ENCODE results near the gene ATP5F1B. TPM values are rescaled to one million over a fixed set of nuclear protein-coding genes. Genes with fewer than 3 reads are reported as not detected.

The ATP5F1B gene
- total RNA-seq, 1 experiment from 2014 or later: 1,064 TPM

DNA sequence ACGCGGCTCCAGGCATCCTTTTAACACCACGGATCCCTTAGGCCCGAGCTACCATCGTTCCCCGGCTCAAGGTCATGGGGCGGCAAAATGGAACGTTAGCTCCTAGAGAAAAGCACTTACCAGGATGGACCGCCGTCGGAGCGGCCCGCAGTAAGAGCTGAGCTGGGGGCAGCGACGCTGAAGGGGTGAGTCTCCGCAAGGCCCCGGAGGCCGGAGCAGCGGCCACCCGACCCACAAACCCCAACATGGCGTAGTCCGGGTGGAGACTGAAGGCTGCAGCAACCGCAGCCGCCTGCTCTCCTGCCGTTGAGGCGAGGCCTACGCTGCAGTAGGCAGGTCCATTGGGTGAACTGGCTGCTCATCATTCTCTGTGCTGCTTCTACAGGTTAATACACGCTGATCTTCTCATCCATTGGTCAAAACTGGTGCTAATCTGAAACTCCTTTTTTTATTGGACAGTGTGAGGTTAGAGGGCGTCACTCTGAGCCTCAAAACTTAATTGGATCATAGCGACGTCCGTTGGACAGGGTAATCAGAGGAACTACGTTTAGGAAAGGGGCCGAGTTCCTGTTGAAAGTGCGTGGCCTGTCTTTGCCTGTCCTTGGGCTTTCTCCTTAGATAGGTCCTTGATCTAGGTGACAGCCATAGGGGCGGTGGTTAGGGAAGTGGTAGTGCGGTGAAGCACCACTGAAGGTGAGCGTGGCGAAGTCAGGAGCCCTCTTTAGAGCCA is at the start of gene ATP5F1B (continued):
- TF ChIP-seq, protein P1, sequence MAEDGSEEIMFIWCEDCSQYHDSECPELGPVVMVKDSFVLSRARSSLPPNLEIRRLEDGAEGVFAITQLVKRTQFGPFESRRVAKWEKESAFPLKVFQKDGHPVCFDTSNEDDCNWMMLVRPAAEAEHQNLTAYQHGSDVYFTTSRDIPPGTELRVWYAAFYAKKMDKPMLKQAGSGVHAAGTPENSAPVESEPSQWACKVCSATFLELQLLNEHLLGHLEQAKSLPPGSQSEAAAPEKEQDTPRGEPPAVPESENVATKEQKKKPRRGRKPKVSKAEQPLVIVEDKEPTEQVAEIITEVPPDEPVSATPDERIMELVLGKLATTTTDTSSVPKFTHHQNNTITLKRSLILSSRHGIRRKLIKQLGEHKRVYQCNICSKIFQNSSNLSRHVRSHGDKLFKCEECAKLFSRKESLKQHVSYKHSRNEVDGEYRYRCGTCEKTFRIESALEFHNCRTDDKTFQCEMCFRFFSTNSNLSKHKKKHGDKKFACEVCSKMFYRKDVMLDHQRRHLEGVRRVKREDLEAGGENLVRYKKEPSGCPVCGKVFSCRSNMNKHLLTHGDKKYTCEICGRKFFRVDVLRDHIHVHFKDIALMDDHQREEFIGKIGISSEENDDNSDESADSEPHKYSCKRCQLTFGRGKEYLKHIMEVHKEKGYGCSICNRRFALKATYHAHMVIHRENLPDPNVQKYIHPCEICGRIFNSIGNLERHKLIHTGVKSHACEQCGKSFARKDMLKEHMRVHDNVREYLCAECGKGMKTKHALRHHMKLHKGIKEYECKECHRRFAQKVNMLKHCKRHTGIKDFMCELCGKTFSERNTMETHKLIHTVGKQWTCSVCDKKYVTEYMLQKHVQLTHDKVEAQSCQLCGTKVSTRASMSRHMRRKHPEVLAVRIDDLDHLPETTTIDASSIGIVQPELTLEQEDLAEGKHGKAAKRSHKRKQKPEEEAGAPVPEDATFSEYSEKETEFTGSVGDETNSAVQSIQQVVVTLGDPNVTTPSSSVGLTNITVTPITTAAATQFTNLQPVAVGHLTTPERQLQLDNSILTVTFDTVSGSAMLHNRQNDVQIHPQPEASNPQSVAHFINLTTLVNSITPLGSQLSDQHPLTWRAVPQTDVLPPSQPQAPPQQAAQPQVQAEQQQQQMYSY (CRISPR knock-in tag; IDR thresholded peaks at IDR 0.05): no peak
- TF ChIP-seq ZNF317 (CRISPR knock-in tag; IDR thresholded peaks at IDR 0.05; ENCODE audit: borderline replicate concordance, low read depth) (0 out of 2 replicates have a peak, but pooled peaks have one; percentile 43), ESRRA (CRISPR knock-in tag; IDR thresholded peaks at IDR 0.05; ENCODE audit: borderline replicate concordance) (peak; percentile 95; the same call in 1 of the 2 replicates), OVOL2 (CRISPR knock-in tag; IDR thresholded peaks at IDR 0.05; ENCODE audit: borderline replicate concordance) (0 out of 2 replicates have a peak, but pooled peaks have one; percentile 22)

DNA sequence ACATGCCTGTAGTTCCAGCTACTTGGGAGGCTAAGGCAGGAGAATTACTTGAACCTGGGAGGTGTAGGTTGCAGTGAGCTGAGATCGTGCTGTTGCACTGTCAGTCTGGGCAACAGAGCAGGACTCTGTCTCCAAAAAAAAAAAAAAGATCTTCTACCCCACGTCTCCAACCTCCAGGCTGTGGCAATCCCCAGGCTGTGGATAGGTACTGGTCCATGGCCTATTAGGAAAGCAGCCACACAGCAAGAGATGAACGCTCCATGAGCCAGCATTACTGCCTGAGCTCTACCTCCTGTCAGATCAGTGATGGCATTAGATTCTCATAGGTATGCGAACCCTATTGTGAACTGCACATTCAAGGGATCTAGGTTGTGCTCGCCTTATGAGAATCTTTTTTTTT is 48.4 kb upstream of the ATP5F1B start:
- CTCF ChIA-PET: no interaction called here
- no peak for TF ChIP-seq JUN (CRISPR knock-in tag; IDR thresholded peaks at IDR 0.05)
- TF ChIP-seq, protein P2, sequence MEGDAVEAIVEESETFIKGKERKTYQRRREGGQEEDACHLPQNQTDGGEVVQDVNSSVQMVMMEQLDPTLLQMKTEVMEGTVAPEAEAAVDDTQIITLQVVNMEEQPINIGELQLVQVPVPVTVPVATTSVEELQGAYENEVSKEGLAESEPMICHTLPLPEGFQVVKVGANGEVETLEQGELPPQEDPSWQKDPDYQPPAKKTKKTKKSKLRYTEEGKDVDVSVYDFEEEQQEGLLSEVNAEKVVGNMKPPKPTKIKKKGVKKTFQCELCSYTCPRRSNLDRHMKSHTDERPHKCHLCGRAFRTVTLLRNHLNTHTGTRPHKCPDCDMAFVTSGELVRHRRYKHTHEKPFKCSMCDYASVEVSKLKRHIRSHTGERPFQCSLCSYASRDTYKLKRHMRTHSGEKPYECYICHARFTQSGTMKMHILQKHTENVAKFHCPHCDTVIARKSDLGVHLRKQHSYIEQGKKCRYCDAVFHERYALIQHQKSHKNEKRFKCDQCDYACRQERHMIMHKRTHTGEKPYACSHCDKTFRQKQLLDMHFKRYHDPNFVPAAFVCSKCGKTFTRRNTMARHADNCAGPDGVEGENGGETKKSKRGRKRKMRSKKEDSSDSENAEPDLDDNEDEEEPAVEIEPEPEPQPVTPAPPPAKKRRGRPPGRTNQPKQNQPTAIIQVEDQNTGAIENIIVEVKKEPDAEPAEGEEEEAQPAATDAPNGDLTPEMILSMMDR (IDR thresholded peaks at IDR 0.05): no peak
- TF ChIP-seq NFYB (CRISPR knock-in tag; conservative IDR thresholded peaks at IDR 0.05; ENCODE audit: low read depth): no peak
- no peak for TF ChIP-seq GRHL2 (CRISPR knock-in tag; IDR thresholded peaks at IDR 0.05; ENCODE audit: insufficient replicate concordance, severe bottlenecking)
- TF ChIP-seq ZNF317 (CRISPR knock-in tag; IDR thresholded peaks at IDR 0.05; ENCODE audit: borderline replicate concordance, low read depth): no peak
- TF ChIP-seq, protein P3, sequence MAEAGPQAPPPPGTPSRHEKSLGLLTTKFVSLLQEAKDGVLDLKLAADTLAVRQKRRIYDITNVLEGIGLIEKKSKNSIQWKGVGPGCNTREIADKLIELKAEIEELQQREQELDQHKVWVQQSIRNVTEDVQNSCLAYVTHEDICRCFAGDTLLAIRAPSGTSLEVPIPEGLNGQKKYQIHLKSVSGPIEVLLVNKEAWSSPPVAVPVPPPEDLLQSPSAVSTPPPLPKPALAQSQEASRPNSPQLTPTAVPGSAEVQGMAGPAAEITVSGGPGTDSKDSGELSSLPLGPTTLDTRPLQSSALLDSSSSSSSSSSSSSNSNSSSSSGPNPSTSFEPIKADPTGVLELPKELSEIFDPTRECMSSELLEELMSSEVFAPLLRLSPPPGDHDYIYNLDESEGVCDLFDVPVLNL (CRISPR knock-in tag; IDR thresholded peaks at IDR 0.05; ENCODE audit: borderline replicate concordance, low read depth): no peak
- no peak for TF ChIP-seq CREB1 (CRISPR knock-in tag; IDR thresholded peaks at IDR 0.05)
- TF ChIP-seq, protein P4, sequence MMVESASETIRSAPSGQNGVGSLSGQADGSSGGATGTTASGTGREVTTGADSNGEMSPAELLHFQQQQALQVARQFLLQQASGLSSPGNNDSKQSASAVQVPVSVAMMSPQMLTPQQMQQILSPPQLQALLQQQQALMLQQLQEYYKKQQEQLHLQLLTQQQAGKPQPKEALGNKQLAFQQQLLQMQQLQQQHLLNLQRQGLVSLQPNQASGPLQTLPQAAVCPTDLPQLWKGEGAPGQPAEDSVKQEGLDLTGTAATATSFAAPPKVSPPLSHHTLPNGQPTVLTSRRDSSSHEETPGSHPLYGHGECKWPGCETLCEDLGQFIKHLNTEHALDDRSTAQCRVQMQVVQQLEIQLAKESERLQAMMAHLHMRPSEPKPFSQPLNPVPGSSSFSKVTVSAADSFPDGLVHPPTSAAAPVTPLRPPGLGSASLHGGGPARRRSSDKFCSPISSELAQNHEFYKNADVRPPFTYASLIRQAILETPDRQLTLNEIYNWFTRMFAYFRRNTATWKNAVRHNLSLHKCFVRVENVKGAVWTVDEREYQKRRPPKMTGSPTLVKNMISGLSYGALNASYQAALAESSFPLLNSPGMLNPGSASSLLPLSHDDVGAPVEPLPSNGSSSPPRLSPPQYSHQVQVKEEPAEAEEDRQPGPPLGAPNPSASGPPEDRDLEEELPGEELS (CRISPR knock-in tag; IDR thresholded peaks at IDR 0.05): no peak
- TF ChIP-seq, protein P5, sequence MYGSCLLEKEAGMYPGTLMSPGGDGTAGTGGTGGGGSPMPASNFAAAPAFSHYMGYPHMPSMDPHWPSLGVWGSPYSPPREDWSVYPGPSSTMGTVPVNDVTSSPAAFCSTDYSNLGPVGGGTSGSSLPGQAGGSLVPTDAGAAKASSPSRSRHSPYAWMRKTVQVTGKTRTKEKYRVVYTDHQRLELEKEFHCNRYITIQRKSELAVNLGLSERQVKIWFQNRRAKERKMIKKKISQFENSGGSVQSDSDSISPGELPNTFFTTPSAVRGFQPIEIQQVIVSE (CRISPR knock-in tag; IDR thresholded peaks at IDR 0.05; ENCODE audit: borderline replicate concordance): no peak
- no peak for TF ChIP-seq ZNF416 (CRISPR knock-in tag; IDR thresholded peaks at IDR 0.05)
- no peak for TF ChIP-seq ZNF423 (CRISPR knock-in tag; IDR thresholded peaks at IDR 0.05)
- TF ChIP-seq ZNF232 (CRISPR knock-in tag; IDR thresholded peaks at IDR 0.05): no peak
- no peak for TF ChIP-seq CBFB (CRISPR knock-in tag; IDR thresholded peaks at IDR 0.05; ENCODE audit: low read depth)
- TF ChIP-seq OVOL2 (CRISPR knock-in tag; IDR thresholded peaks at IDR 0.05; ENCODE audit: borderline replicate concordance): no peak
- TF ChIP-seq MYBL2 (CRISPR knock-in tag; IDR thresholded peaks at IDR 0.05): no peak
- no peak for TF ChIP-seq HMGA2 (CRISPR knock-in tag; IDR thresholded peaks at IDR 0.05)
- TF ChIP-seq, protein P6, sequence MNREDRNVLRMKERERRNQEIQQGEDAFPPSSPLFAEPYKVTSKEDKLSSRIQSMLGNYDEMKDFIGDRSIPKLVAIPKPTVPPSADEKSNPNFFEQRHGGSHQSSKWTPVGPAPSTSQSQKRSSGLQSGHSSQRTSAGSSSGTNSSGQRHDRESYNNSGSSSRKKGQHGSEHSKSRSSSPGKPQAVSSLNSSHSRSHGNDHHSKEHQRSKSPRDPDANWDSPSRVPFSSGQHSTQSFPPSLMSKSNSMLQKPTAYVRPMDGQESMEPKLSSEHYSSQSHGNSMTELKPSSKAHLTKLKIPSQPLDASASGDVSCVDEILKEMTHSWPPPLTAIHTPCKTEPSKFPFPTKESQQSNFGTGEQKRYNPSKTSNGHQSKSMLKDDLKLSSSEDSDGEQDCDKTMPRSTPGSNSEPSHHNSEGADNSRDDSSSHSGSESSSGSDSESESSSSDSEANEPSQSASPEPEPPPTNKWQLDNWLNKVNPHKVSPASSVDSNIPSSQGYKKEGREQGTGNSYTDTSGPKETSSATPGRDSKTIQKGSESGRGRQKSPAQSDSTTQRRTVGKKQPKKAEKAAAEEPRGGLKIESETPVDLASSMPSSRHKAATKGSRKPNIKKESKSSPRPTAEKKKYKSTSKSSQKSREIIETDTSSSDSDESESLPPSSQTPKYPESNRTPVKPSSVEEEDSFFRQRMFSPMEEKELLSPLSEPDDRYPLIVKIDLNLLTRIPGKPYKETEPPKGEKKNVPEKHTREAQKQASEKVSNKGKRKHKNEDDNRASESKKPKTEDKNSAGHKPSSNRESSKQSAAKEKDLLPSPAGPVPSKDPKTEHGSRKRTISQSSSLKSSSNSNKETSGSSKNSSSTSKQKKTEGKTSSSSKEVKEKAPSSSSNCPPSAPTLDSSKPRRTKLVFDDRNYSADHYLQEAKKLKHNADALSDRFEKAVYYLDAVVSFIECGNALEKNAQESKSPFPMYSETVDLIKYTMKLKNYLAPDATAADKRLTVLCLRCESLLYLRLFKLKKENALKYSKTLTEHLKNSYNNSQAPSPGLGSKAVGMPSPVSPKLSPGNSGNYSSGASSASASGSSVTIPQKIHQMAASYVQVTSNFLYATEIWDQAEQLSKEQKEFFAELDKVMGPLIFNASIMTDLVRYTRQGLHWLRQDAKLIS (CRISPR knock-in tag; IDR thresholded peaks at IDR 0.05; ENCODE audit: borderline replicate concordance): no peak
- TF ChIP-seq, protein P7, sequence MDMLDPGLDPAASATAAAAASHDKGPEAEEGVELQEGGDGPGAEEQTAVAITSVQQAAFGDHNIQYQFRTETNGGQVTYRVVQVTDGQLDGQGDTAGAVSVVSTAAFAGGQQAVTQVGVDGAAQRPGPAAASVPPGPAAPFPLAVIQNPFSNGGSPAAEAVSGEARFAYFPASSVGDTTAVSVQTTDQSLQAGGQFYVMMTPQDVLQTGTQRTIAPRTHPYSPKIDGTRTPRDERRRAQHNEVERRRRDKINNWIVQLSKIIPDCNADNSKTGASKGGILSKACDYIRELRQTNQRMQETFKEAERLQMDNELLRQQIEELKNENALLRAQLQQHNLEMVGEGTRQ (CRISPR knock-in tag; IDR thresholded peaks at IDR 0.05): no peak
- Mint-ChIP-seq H3K36me3 (no peaks in the 10 kb centered on the region), H3K4me1 (peaks cover 15% of the 10 kb centered on the region), H3K27ac (no peak overlapping the region), H3K9me3 (no peaks in the 10 kb centered on the region), H3K4me3 (no peak overlapping the region), H3K27me3 (ENCODE audit: low read depth) (no peaks in the 10 kb centered on the region; the same call in 1 of the 2 replicates)
- ATAC-seq: no peak
- POLR2A ChIA-PET: interaction anchor here (0.6 to 0.7 kb wide), 3 partner anchors 385 to 876 kb away, joined by 3 to 4 read pairs (median 3); partner anchors contain the start of genes ORMDL2 and SARNP
- no peak for DNase-seq (ENCODE audit: low spot score)
